Activated naive CD8-positive, alpha-beta T cell treated with anti-CD3 and anti-CD28 coated beads, Interleukin-2, amount 50 U/mL, for 16 hours (primary cell): ENCODE data around the gene TMEM87B.

ENCODE experiments used
- DNase-seq: peaks from one replicate; pipeline ENCODE4 v3.0.0-alpha.2; 2020; ENCODE audit warnings: low read depth, low spot score

TMEM87B gene

GRCh38 chr2:112054847-112055729 lies at the start of gene TMEM87B:
Gene TMEM87B, plus strand, starts transcription at chr2:112055269. Its CDS starts 323 bp downstream, at chr2:112055592.
- peak; percentile 92 for DNase-seq

- DNase-seq = no peak
These were observed 49.5 kb upstream of the TMEM87B start for GRCh38 chr2:112005406-112006075.

GRCh38 chr2:112006076-112006410 lies 49.0 kb upstream of the TMEM87B start:
- no peak for DNase-seq

- DNase-seq = no peak
These were observed 47.6 kb upstream of the TMEM87B start for GRCh38 chr2:112007493-112007892.

- DNase-seq = no peak
These were observed 46.1 kb upstream of the TMEM87B start for GRCh38 chr2:112008910-112009485.

GRCh38 chr2:112010751-112011150 lies 44.3 kb upstream of the TMEM87B start:
- no peak for DNase-seq

GRCh38 chr2:112012556-112012955 lies 42.5 kb upstream of the TMEM87B start:
- no peak for DNase-seq

GRCh38 chr2:112018846-112019245 lies 36.2 kb upstream of the TMEM87B start:
- no peak for DNase-seq

GRCh38 chr2:112019569-112019982 lies 35.5 kb upstream of the TMEM87B start:
- no peak for DNase-seq

- DNase-seq = no peak
These were observed 34.5 kb upstream of the TMEM87B start for GRCh38 chr2:112020561-112020960.

- DNase-seq = no peak
These were observed 33.8 kb upstream of the TMEM87B start for GRCh38 chr2:112021290-112021689.

- no peak for DNase-seq
These were observed 33.3 kb upstream of the TMEM87B start for GRCh38 chr2:112021781-112022231.

- DNase-seq = no peak
These were observed 31.4 kb upstream of the TMEM87B start for GRCh38 chr2:112023707-112024106.

GRCh38 chr2:112024231-112024630 lies 30.8 kb upstream of the TMEM87B start:
- DNase-seq = no peak

GRCh38 chr2:112024896-112025491 lies 30.1 kb upstream of the TMEM87B start:
- no peak for DNase-seq

- DNase-seq = no peak
These were observed 28.6 kb upstream of the TMEM87B start for GRCh38 chr2:112026509-112026908.

- no peak for DNase-seq
These were observed 27.3 kb upstream of the TMEM87B start for GRCh38 chr2:112027767-112028166.

GRCh38 chr2:112029164-112029563 lies 25.9 kb upstream of the TMEM87B start:
- DNase-seq = no peak

- DNase-seq = no peak
These were observed 23.4 kb upstream of the TMEM87B start for GRCh38 chr2:112031473-112032223.

- DNase-seq = no peak
These were observed 22.9 kb upstream of the TMEM87B start for GRCh38 chr2:112032224-112032586.

- no peak for DNase-seq
These were observed 22.2 kb upstream of the TMEM87B start for GRCh38 chr2:112032689-112033465.
